OCI-LY1 (cell line): ENCODE measurements around the gene COBL.

Experiments used
- H2AFZ ChIP-seq: fragments of 200-600 bp; sonication (generic), shearing (Covaris generic); 2 replicates; pipeline ENCODE4 v1.6.0; 2014; ENCODE audit warnings: antibody characterized with exemption, mild to moderate bottlenecking, low read length
- H3F3A ChIP-seq: fragments of 200-600 bp; sonication (generic), shearing (Covaris generic); 2 replicates; pipeline ENCODE4 v1.6.0; 2014; ENCODE audit warnings: mild to moderate bottlenecking, antibody characterized with exemption, low read length, moderate library complexity; ENCODE audit not compliant: insufficient read depth
- H3K27ac ChIP-seq: fragments of 200-600 bp; sonication (generic); 2 replicates; pipeline ENCODE4 v1.5.1; 2014; ENCODE audit warnings: low read length, mixed run types, mild to moderate bottlenecking, low read depth; ENCODE audit not compliant: poor library complexity, severe bottlenecking
- H3K27me3 ChIP-seq: fragments of 200-600 bp; sonication (generic); 2 replicates; pipeline ENCODE4 v1.6.0; 2014; ENCODE audit warnings: antibody characterized with exemption, mild to moderate bottlenecking, low read length, moderate library complexity; ENCODE audit not compliant: insufficient read depth
- H3K36me3 ChIP-seq: fragments of 200-600 bp; sonication (generic); 2 replicates; pipeline ENCODE4 v1.6.1; 2014; ENCODE audit warnings: mild to moderate bottlenecking, antibody characterized with exemption, low read length, moderate library complexity, mixed read lengths; ENCODE audit not compliant: insufficient read depth
- H3K4me1 ChIP-seq: fragments of 200-600 bp; sonication (generic); 2 replicates; pipeline ENCODE4 v1.5.1; 2014; ENCODE audit warnings: mild to moderate bottlenecking, low read length, moderate library complexity; ENCODE audit not compliant: insufficient read depth, severe bottlenecking
- H3K4me2 ChIP-seq: fragments of 200-600 bp; sonication (generic), shearing (Covaris generic); 2 replicates; pipeline ENCODE4 v1.6.1; 2014; ENCODE audit warnings: low read length
- H3K4me3 ChIP-seq: fragments of 200-600 bp; sonication (generic); 2 replicates; pipeline ENCODE4 v1.5.1; 2014; ENCODE audit warnings: low read length, low read depth, mild to moderate bottlenecking, mixed read lengths; ENCODE audit not compliant: poor library complexity, severe bottlenecking
- H3K79me2 ChIP-seq: fragments of 200-600 bp; shearing (Covaris generic); 2 replicates; pipeline ENCODE4 v1.6.1; 2016; ENCODE audit warnings: mixed run types, low read length, mixed read lengths; ENCODE audit not compliant: insufficient read depth
- H3K9ac ChIP-seq: fragments of 200-600 bp; sonication (generic), shearing (Covaris generic); 2 replicates; pipeline ENCODE4 v1.6.1; 2014; ENCODE audit warnings: mild to moderate bottlenecking, low read length, mixed read lengths
- H3K9me2 ChIP-seq: fragments of 200-600 bp; sonication (generic), shearing (Covaris generic); 2 replicates; pipeline ENCODE4 v1.6.1; 2014; ENCODE audit warnings: low read depth, mild to moderate bottlenecking, low read length, mixed read lengths
- H3K9me3 ChIP-seq: fragments of 200-600 bp; shearing (Covaris generic); 2 replicates; pipeline ENCODE4 v1.6.1; 2014; ENCODE audit warnings: low read length, mixed read lengths
- H4K20me1 ChIP-seq: fragments of 200-600 bp; sonication (generic), shearing (Covaris generic); 2 replicates; pipeline ENCODE4 v1.6.0; 2016; ENCODE audit warnings: mild to moderate bottlenecking, low read length; ENCODE audit not compliant: insufficient read depth
- EZH2 ChIP-seq: fragments of 200-600 bp; sonication (generic), shearing (Covaris generic); IDR thresholded peaks from 2 replicates; pipeline ENCODE4 v1.8.0; 2017; ENCODE audit warnings: borderline replicate concordance, mixed run types, mild to moderate bottlenecking, antibody characterized with exemption, low read length, moderate library complexity, mixed read lengths
- TF ChIP-seq, protein P1 (sequence below): fragments of 200-600 bp; sonication (generic), shearing (Covaris generic); IDR thresholded peaks from 2 replicates; pipeline ENCODE4 v1.5.1; 2017; ENCODE audit warnings: mild to moderate bottlenecking, antibody characterized with exemption, low read length, moderate library complexity, mixed read lengths

COBL gene

DNA sequence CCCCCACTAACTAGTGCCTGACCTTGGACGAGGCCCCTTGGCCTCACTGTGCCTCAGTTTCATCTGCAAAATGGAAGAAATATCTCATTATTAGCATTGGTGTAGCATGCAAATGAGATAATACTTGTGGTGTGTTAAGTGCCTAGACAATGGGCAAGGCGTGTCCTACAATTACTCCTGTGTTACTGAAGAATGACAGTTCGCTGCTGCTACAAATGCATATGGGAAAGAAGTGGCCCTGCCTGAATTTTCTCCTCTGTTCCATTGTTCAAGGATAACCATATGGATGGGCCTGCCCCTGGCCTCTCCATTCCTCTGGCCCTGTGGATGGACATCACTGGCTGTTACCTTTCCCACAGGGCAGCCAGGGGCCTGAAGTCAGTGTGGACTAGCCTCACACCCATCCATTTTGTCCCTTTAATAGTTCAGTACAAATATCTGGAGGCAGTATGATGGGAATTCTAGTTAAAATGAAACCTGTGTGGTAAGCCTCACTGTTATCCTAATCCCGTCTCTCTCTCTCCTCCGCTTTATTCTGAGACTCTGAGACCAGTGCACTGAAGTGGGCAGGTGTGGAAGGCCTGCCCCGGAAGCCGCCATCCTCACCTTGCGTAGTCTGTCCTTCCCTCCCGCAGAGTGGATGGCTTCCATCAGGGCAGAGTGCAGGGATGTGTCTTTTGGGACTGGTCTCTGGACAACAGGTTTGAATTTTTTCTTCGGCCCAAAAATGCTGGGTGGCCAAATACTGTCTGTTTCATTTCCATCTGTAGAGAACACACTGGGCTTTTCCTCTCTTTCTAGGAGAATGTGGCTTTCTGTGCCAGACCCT, 289.3 kb downstream of the COBL start:
- Histone ChIP-seq H3K4me1 (no peaks in the 10 kb centered on the region), H3F3A (no peaks in the 10 kb centered on the region), H3K9me3 (no peaks in the 10 kb centered on the region), H3K9me2 (no peaks in the 10 kb centered on the region), H3K9ac (no peak overlapping the region), H3K36me3 (no peaks in the 10 kb centered on the region), H3K4me2 (no peak overlapping the region), H3K27me3 (no peaks in the 10 kb centered on the region), H3K79me2 (no peaks in the 10 kb centered on the region), H4K20me1 (no peaks in the 10 kb centered on the region), H3K4me3 (no peak overlapping the region), H3K27ac (no peak overlapping the region), H2AFZ (no peak overlapping the region)
- TF ChIP-seq, protein P1, sequence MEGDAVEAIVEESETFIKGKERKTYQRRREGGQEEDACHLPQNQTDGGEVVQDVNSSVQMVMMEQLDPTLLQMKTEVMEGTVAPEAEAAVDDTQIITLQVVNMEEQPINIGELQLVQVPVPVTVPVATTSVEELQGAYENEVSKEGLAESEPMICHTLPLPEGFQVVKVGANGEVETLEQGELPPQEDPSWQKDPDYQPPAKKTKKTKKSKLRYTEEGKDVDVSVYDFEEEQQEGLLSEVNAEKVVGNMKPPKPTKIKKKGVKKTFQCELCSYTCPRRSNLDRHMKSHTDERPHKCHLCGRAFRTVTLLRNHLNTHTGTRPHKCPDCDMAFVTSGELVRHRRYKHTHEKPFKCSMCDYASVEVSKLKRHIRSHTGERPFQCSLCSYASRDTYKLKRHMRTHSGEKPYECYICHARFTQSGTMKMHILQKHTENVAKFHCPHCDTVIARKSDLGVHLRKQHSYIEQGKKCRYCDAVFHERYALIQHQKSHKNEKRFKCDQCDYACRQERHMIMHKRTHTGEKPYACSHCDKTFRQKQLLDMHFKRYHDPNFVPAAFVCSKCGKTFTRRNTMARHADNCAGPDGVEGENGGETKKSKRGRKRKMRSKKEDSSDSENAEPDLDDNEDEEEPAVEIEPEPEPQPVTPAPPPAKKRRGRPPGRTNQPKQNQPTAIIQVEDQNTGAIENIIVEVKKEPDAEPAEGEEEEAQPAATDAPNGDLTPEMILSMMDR = no peak
- no peak for TF ChIP-seq EZH2

DNA sequence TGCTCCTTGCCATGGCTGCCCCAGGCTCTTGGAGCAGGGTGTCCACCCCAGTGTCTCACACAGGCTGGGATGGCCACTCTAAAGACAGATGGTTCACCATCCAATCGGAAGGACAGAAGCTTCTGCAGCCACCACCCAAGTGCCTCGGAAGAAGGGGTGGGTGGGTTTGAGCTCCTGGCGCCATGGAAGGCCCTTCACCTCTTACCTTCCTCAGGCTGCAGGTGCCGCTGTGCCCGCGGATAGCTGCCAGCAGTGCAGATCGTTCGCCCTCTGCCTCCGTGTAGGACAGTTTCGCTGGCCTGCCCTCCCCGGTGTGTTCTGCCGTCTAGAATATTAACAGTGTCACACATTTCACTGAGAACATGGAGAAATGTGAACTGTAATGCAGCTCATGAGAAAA, 290.3 kb downstream of the COBL start:
- Histone ChIP-seq H3K4me2 (no peak overlapping the region), H4K20me1 (no peaks in the 10 kb centered on the region), H3K36me3 (no peaks in the 10 kb centered on the region), H3K9ac (no peak overlapping the region), H3K4me1 (no peaks in the 10 kb centered on the region), H3F3A (no peaks in the 10 kb centered on the region), H3K4me3 (no peak overlapping the region), H3K9me3 (no peaks in the 10 kb centered on the region), H3K27me3 (no peaks in the 10 kb centered on the region), H3K79me2 (no peaks in the 10 kb centered on the region), H3K9me2 (no peaks in the 10 kb centered on the region), H3K27ac (no peak overlapping the region), H2AFZ (no peak overlapping the region)
- TF ChIP-seq EZH2 = no peak
- TF ChIP-seq, protein P1 = no peak

DNA sequence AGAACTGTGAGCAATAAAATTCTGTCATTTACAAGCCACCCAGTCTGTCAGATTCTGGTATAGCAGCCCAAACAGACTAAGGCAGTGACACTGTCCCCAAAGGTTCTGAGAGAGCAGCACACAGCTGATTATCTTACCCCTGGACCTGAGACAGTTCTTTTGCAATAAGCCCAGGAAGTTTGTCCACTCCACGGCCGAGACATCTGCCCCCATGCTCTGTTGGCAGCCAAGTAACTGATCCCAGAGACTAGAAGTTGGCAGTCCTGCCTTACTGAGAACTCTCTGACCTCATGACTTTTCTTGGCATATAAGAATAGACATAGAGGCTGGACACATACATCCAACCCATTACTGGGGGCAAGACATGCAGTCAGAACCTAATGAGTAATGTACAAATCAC, 290.9 kb downstream of the COBL start:
- no peak for TF ChIP-seq EZH2
- TF ChIP-seq, protein P1 = no peak
- no peaks in the 10 kb centered on the region for H3K27me3 ChIP-seq
- no peak overlapping the region for H3K9ac ChIP-seq
- no peak overlapping the region for H2AFZ ChIP-seq
- no peak overlapping the region for H3K27ac ChIP-seq
- H3K4me1 ChIP-seq = no peaks in the 10 kb centered on the region
- no peaks in the 10 kb centered on the region for H3K79me2 ChIP-seq
- no peaks in the 10 kb centered on the region for H3K36me3 ChIP-seq
- H3K9me3 ChIP-seq = no peaks in the 10 kb centered on the region
- no peaks in the 10 kb centered on the region for H4K20me1 ChIP-seq
- no peak overlapping the region for H3K4me2 ChIP-seq
- no peaks in the 10 kb centered on the region for H3F3A ChIP-seq
- H3K4me3 ChIP-seq = no peak overlapping the region
- H3K9me2 ChIP-seq = no peaks in the 10 kb centered on the region
